Lung (tissue), 12 donors: ENCODE data around the gene PROX1. TPM values are rescaled to one million over a fixed set of nuclear protein-coding genes. Genes with fewer than 3 reads are reported as not detected.
A peak's percentile ranks its signal among the peaks of the same experiment; 100 is the strongest.

Experiments used
- ATAC-seq: fragments of 200-7000 bp; cut with Tn5 transposase; one replicate; pipeline ENCODE4 v1.9.1; 2020; ENCODE audit warnings: moderate number of reproducible peaks; ENCODE audit not compliant: insufficient read depth, low FRiP score
- DNase-seq, 3 donors: peaks; one replicate each; pipeline ENCODE4 v3.0.0-alpha.2; 2013 to 2017
- H3K27ac ChIP-seq, 2 donors: one replicate each; pipeline ENCODE4 v1.5.1; 2013; ENCODE audit warnings: mild to moderate bottlenecking in 2 of 2, moderate library complexity in 2 of 2, control low read depth in 1 of 2, inconsistent platforms in 1 of 2, low read depth in 1 of 2, low read length in 1 of 2
- H3K27me3 ChIP-seq, 3 donors: one replicate each; pipeline ENCODE4 v1.5.1; 2013; ENCODE audit warnings: low read length in 2 of 3; ENCODE audit not compliant: control insufficient read depth in 3 of 3, insufficient read depth in 3 of 3
- H3K36me3 ChIP-seq, 4 donors: one replicate each; pipeline ENCODE4 v1.5.1; 2013; ENCODE audit warnings: low read length in 4 of 4, mild to moderate bottlenecking in 1 of 4, moderate library complexity in 1 of 4; ENCODE audit not compliant: control insufficient read depth in 4 of 4, insufficient read depth in 4 of 4
- H3K4me1 ChIP-seq, 5 donors: one replicate each; pipeline ENCODE4 v1.5.1; 2013; ENCODE audit warnings: low read length in 5 of 5, mild to moderate bottlenecking in 2 of 5, moderate library complexity in 1 of 5; ENCODE audit not compliant: control insufficient read depth in 5 of 5, insufficient read depth in 5 of 5
- H3K4me3 ChIP-seq: one replicate; pipeline ENCODE4 v1.5.1; 2013; ENCODE audit warnings: mild to moderate bottlenecking, control low read depth, moderate library complexity
- H3K9ac ChIP-seq, 2 donors: one replicate each; pipeline ENCODE4 v1.5.1; 2013; ENCODE audit warnings: low read length in 2 of 2, control low read depth in 1 of 2; ENCODE audit not compliant: insufficient read depth in 1 of 2
- H3K9me3 ChIP-seq, 4 donors: one replicate each; pipeline ENCODE4 v1.5.1; 2013; ENCODE audit warnings: low read length in 3 of 4, mild to moderate bottlenecking in 1 of 4, moderate library complexity in 1 of 4; ENCODE audit not compliant: control insufficient read depth in 4 of 4, insufficient read depth in 3 of 4
- CTCF ChIP-seq: IDR thresholded peaks from 2 replicates; pipeline ENCODE4 v1.5.1; 2012; ENCODE audit warnings: mild to moderate bottlenecking; ENCODE audit errors: control extremely low read depth, extremely low read depth
- WGBS, 2 donors: extraction: QIAGEN DNeasy Blood & Tissue Kit; methylation state at CpG; one replicate each; pipeline ENCODE4 v1.1.7; 2013; 5-methylcytosine and 5-hydroxymethylcytosine counted together
- polyA plus RNA-seq, 2 donors: library from polyadenylated mRNA; stranded (reverse); fragments of 200-250 nt; gene quantifications; one replicate each; pipeline ENCODE4 v1.2.1, GENCODE V29; 2013
- total RNA-seq, 2 donors: library from RNA; depleted of rRNA in 1 of 2; stranded (reverse); fragments of >200 nt in 1 of 2; gene quantifications; one replicate each; pipeline ENCODE4 v1.2.1, GENCODE V29; 2014 to 2021
- donor health status: control.
- donor health status: control.
- donor health status: Bipolar disorder and iron deficiency.
- donor health status: healthy.
- donor health status: DM: yes; HTN: yes; CAD: no.

The PROX1 gene
- total and polyA plus RNA-seq, 4 donors, result 0.33 to 10.1 (median 4.0) TPM

- Histone ChIP-seq H3K27ac (peak overlapping the region in 1 of 2 donors; percentile 78), H3K9ac (no peak overlapping the region), H3K36me3 (no peaks in the 10 kb centered on the region), H3K4me1 (peaks cover 0 to 52% (median 5%) of the 10 kb centered on the region in 5 donors), H3K27me3 (peaks cover 4 to 74% (median 70%) of the 10 kb centered on the region in 3 donors), H3K9me3 (peaks cover 0 to 7% (median 0%) of the 10 kb centered on the region in 4 donors), H3K4me3 (no peak overlapping the region)
- DNase-seq, result peak in 1 of 3 donors; percentile 95
- 2 to 3% methylated on average over 28 to 35 of the region's 35 CpGs for WGBS, 2 donors
- ATAC-seq, result peak; percentile 76
- no peak for TF ChIP-seq CTCF
Observed at GRCh38 chr1:213987422-213987926, 299 bp upstream of the PROX1 start.

GRCh38 chr1:213988507-213989001 lies 781 bp downstream of the PROX1 start:
- Histone ChIP-seq H3K27me3 (peaks cover 4 to 73% (median 62%) of the 10 kb centered on the region in 3 donors), H3K9me3 (peaks cover 0 to 7% (median 0%) of the 10 kb centered on the region in 4 donors), H3K4me1 (peaks cover 0 to 42% (median 4%) of the 10 kb centered on the region in 5 donors), H3K4me3 (peak overlapping the region; percentile 3), H3K27ac (peak overlapping the region in 1 of 2 donors; percentile 78), H3K36me3 (no peaks in the 10 kb centered on the region), H3K9ac (peak overlapping the region; percentile 50 to 67)
- 2% methylated on average over 17 of the region's 17 CpGs for WGBS, 2 donors
- ATAC-seq (no peak), DNase-seq (peak; percentile 35 to 75 (median 61))
- no peak for TF ChIP-seq CTCF

GRCh38 chr1:213989002-213989855 lies 1.5 kb downstream of the PROX1 start:
- no peak for ATAC-seq
- peaks cover 4 to 72% (median 60%) of the 10 kb centered on the region in 3 donors for H3K27me3 ChIP-seq

More at GRCh38 chr1:213989002-213989855, 1.5 kb downstream of the PROX1 start:
- no peak for TF ChIP-seq CTCF
- H3K36me3 ChIP-seq, result no peaks in the 10 kb centered on the region
- WGBS, 2 donors, result 4% methylated on average over 39 of the region's 39 CpGs
- peaks cover 0 to 7% (median 0%) of the 10 kb centered on the region in 4 donors for H3K9me3 ChIP-seq
- peak; percentile 27 to 49 (median 28) for DNase-seq
- peak overlapping the region; percentile 3 for H3K4me3 ChIP-seq
- peak overlapping the region in 1 of 2 donors; percentile 67 for H3K9ac ChIP-seq
- peak overlapping the region in 1 of 2 donors; percentile 78 for H3K27ac ChIP-seq
- peaks cover 0 to 37% (median 4%) of the 10 kb centered on the region in 5 donors for H3K4me1 ChIP-seq
